ENCODE results near the gene PPEF1. TPM values are rescaled to one million over a fixed set of nuclear protein-coding genes. Genes with fewer than 3 reads are reported as not detected.

The PPEF1 gene
- total RNA-seq, 1 donor from 2014 or later: 1.3 TPM

Other genes starting within 250 kb of the PPEF1 start
- not detected for gene RS1, start 35.5 kb upstream of the PPEF1 start, total RNA-seq